ENCODE data around the gene RPF1. TPM values are rescaled to one million over a fixed set of nuclear protein-coding genes. Genes with fewer than 3 reads are reported as not detected.
A peak's percentile ranks its signal among the peaks of the same experiment; 100 is the strongest.

The RPF1 gene
- total RNA-seq, 1 donor from 2014 or later, result 30.1 TPM

GRCh38 chr1:84479998-84480397, 932 bp downstream of the RPF1 start:
- Histone ChIP-seq H2AFZ (ENCODE audit: low read depth, low read length) (peak overlapping the region; percentile 93), H3K27ac (ENCODE audit: low read depth, low read length) (peak overlapping the region; percentile 84), H3K27me3 (ENCODE audit: insufficient read depth, low read length) (no peaks in the 10 kb centered on the region), H3K36me3 (ENCODE audit: insufficient read depth, low read length) (peaks cover 6% of the 10 kb centered on the region), H3K4me3 (ENCODE audit: insufficient read depth, low read depth, low read length) (peak overlapping the region; percentile 88), H3K4me1 (ENCODE audit: insufficient read depth, low read length) (peaks cover 10% of the 10 kb centered on the region), H3K4me2 (ENCODE audit: low read length) (peak overlapping the region; percentile 89), H3K79me2 (ENCODE audit: insufficient read depth, low read length) (peaks cover 47% of the 10 kb centered on the region), H4K20me1 (ENCODE audit: insufficient read depth, low read length) (peaks cover 14% of the 10 kb centered on the region), H3K9me3 (ENCODE audit: insufficient read depth, low read depth, low read length) (peaks cover 4% of the 10 kb centered on the region), H3K9ac (ENCODE audit: low read length) (peak overlapping the region; percentile 88)
- peak overlapping the region; percentile 88 for H3K27ac Mint-ChIP-seq (ENCODE audit: unreplicated experiment)
- no peak for TF ChIP-seq EZH2 (IDR thresholded peaks at IDR 0.05; ENCODE audit: insufficient read depth, low read length)
- TF ChIP-seq, protein P1, sequence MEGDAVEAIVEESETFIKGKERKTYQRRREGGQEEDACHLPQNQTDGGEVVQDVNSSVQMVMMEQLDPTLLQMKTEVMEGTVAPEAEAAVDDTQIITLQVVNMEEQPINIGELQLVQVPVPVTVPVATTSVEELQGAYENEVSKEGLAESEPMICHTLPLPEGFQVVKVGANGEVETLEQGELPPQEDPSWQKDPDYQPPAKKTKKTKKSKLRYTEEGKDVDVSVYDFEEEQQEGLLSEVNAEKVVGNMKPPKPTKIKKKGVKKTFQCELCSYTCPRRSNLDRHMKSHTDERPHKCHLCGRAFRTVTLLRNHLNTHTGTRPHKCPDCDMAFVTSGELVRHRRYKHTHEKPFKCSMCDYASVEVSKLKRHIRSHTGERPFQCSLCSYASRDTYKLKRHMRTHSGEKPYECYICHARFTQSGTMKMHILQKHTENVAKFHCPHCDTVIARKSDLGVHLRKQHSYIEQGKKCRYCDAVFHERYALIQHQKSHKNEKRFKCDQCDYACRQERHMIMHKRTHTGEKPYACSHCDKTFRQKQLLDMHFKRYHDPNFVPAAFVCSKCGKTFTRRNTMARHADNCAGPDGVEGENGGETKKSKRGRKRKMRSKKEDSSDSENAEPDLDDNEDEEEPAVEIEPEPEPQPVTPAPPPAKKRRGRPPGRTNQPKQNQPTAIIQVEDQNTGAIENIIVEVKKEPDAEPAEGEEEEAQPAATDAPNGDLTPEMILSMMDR (IDR thresholded peaks at IDR 0.05; ENCODE audit: insufficient read depth, low read depth, low read length), result no peak
- H3K4me1 Mint-ChIP-seq (ENCODE audit: low read depth, unreplicated experiment), result peaks cover 10% of the 10 kb centered on the region
- FAIRE-seq, result no peak
- H3K4me3 Mint-ChIP-seq (ENCODE audit: unreplicated experiment), result peak overlapping the region; percentile 100
- peaks cover 9% of the 10 kb centered on the region for H3K9me3 Mint-ChIP-seq (ENCODE audit: unreplicated experiment)
- no peak for DNase-seq (ENCODE audit: low read depth)
- H3K27me3 Mint-ChIP-seq (ENCODE audit: low read depth, unreplicated experiment), result peaks cover 10% of the 10 kb centered on the region
- peaks cover 3% of the 10 kb centered on the region for H3K36me3 Mint-ChIP-seq (ENCODE audit: low read depth, unreplicated experiment)

DNA sequence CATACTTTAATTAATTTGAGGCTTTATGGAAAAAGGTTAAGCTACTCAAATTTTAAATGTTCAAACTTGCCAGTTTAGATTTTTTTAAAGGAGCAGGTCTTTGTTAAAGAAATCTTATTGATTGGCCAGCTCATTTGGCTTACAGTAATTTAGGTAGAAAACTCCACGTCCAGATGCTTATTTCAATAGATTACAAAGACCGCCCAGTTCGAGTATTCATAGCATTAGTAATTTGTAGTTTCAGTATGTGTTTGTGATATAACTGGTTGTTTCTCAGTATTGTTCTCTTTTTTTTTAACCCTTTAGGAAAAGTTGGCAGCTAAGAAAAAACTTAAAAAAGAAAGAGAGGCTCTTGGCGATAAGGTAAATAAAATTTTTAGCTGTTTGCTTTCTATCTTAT, 1.6 kb downstream of the RPF1 start:
- no peak overlapping the region for H3K27ac Mint-ChIP-seq (ENCODE audit: unreplicated experiment)
- Histone ChIP-seq H3K27me3 (ENCODE audit: insufficient read depth, low read length) (no peaks in the 10 kb centered on the region), H3K4me3 (ENCODE audit: insufficient read depth, low read depth, low read length) (peak overlapping the region; percentile 88), H3K9me3 (ENCODE audit: insufficient read depth, low read depth, low read length) (peaks cover 4% of the 10 kb centered on the region), H3K9ac (ENCODE audit: low read length) (peak overlapping the region; percentile 88), H4K20me1 (ENCODE audit: insufficient read depth, low read length) (peaks cover 16% of the 10 kb centered on the region), H3K79me2 (ENCODE audit: insufficient read depth, low read length) (peaks cover 53% of the 10 kb centered on the region), H3K4me2 (ENCODE audit: low read length) (peak overlapping the region; percentile 89), H3K27ac (ENCODE audit: low read depth, low read length) (no peak overlapping the region), H3K36me3 (ENCODE audit: insufficient read depth, low read length) (peaks cover 6% of the 10 kb centered on the region), H2AFZ (ENCODE audit: low read depth, low read length) (no peak overlapping the region), H3K4me1 (ENCODE audit: insufficient read depth, low read length) (peaks cover 10% of the 10 kb centered on the region)
- peaks cover 10% of the 10 kb centered on the region for H3K4me1 Mint-ChIP-seq (ENCODE audit: low read depth, unreplicated experiment)
- peaks cover 3% of the 10 kb centered on the region for H3K36me3 Mint-ChIP-seq (ENCODE audit: low read depth, unreplicated experiment)
- TF ChIP-seq, protein P1 (IDR thresholded peaks at IDR 0.05; ENCODE audit: insufficient read depth, low read depth, low read length), result no peak
- TF ChIP-seq EZH2 (IDR thresholded peaks at IDR 0.05; ENCODE audit: insufficient read depth, low read length), result no peak
- FAIRE-seq (no peak), DNase-seq (ENCODE audit: low read depth) (no peak)
- H3K9me3 Mint-ChIP-seq (ENCODE audit: unreplicated experiment), result peaks cover 9% of the 10 kb centered on the region
- H3K4me3 Mint-ChIP-seq (ENCODE audit: unreplicated experiment), result peak overlapping the region; percentile 100
- H3K27me3 Mint-ChIP-seq (ENCODE audit: low read depth, unreplicated experiment), result peaks cover 10% of the 10 kb centered on the region

- no peak for FAIRE-seq
- Histone ChIP-seq H3K27me3 (ENCODE audit: insufficient read depth, low read length) (no peaks in the 10 kb centered on the region), H3K4me1 (ENCODE audit: insufficient read depth, low read length) (peaks cover 10% of the 10 kb centered on the region), H3K9me3 (ENCODE audit: insufficient read depth, low read depth, low read length) (peaks cover 4% of the 10 kb centered on the region), H4K20me1 (ENCODE audit: insufficient read depth, low read length) (peaks cover 21% of the 10 kb centered on the region), H3K36me3 (ENCODE audit: insufficient read depth, low read length) (peaks cover 10% of the 10 kb centered on the region), H3K27ac (ENCODE audit: low read depth, low read length) (no peak overlapping the region), H3K4me3 (ENCODE audit: insufficient read depth, low read depth, low read length) (no peak overlapping the region), H3K4me2 (ENCODE audit: low read length) (peak overlapping the region; percentile 28), H3K9ac (ENCODE audit: low read length) (no peak overlapping the region), H3K79me2 (ENCODE audit: insufficient read depth, low read length) (peaks cover 57% of the 10 kb centered on the region), H2AFZ (ENCODE audit: low read depth, low read length) (no peak overlapping the region)
- Mint-ChIP-seq H3K27ac (ENCODE audit: unreplicated experiment) (peak overlapping the region; percentile 49), H3K9me3 (ENCODE audit: unreplicated experiment) (peaks cover 9% of the 10 kb centered on the region), H3K4me3 (ENCODE audit: unreplicated experiment) (peak overlapping the region; percentile 34), H3K36me3 (ENCODE audit: low read depth, unreplicated experiment) (peaks cover 8% of the 10 kb centered on the region), H3K27me3 (ENCODE audit: low read depth, unreplicated experiment) (peaks cover 5% of the 10 kb centered on the region), H3K4me1 (ENCODE audit: low read depth, unreplicated experiment) (peaks cover 10% of the 10 kb centered on the region)
- DNase-seq (ENCODE audit: low read depth), result no peak
- TF ChIP-seq, protein P1 (IDR thresholded peaks at IDR 0.05; ENCODE audit: insufficient read depth, low read depth, low read length), result no peak
- TF ChIP-seq EZH2 (IDR thresholded peaks at IDR 0.05; ENCODE audit: insufficient read depth, low read length), result no peak
Measured at GRCh38 chr1:84481317-84481716, 2.3 kb downstream of the RPF1 start.
